IMR-90 (cell line): Measurements from ENCODE around the gene GSTA2. TPM values are rescaled to one million over a fixed set of nuclear protein-coding genes. Genes with fewer than 3 reads are reported as not detected.
"Not testable (repeated sequence)": the region's sequence is repeated elsewhere in the genome, so short reads cannot be mapped to it uniquely, and the experiment has no call there.

Source experiments
- ATAC-seq: fragments of 200-7000 bp; cut with Tn5 transposase; 2 replicates; pipeline ENCODE4 v1.9.1; 2020; ENCODE audit warnings: low read depth, mild to moderate bottlenecking, moderate library complexity
- Bru-seq: library from RNA; stranded (reverse); fragments of 400-500 nt; gene quantifications from one replicate; lab custom pipeline; 2021; lab: Mats Ljungman, UMichigan
- BruChase-seq, 2 experiments: library from RNA; stranded (reverse); fragments of 400-500 nt; gene quantifications; one replicate each; lab custom pipeline; 2021; lab: Mats Ljungman, UMichigan
- BruUV-seq: library from RNA; stranded (reverse); fragments of 400-500 nt; replicated peaks from 2 replicates; lab custom pipeline; 2021; lab: Mats Ljungman, UMichigan
- CTCF ChIA-PET: fragments of 300-600 bp; formaldehyde crosslinking; extraction: SDS; loops from one replicate; lab custom pipeline; 2021; ENCODE audit warnings: antibody characterized with exemption; lab: Yijun Ruan, JAX
- POLR2A ChIA-PET: fragments of 300-600 bp; sonication (Branson Sonifier 250); formaldehyde crosslinking; loops from one replicate; lab custom pipeline; 2022; ENCODE audit warnings: antibody characterized with exemption; ENCODE audit not compliant: unreplicated experiment; lab: Charles Lee
- DNase-seq: peaks from one replicate; pipeline ENCODE4 v3.0.0; 2013
- H2AFZ ChIP-seq: replicated peaks from 2 replicates; pipeline ENCODE3; 2013; ENCODE audit warnings: low read length, mild to moderate bottlenecking; ENCODE audit not compliant: poor library complexity
- H2AK5ac ChIP-seq: 2 replicates; pipeline ENCODE4 v1.6.1; 2013; ENCODE audit warnings: low read depth, low read length, inconsistent platforms
- H2AK9ac ChIP-seq: replicated peaks from 2 replicates; pipeline ENCODE3; 2013; ENCODE audit warnings: mild to moderate bottlenecking, low read depth, low read length, moderate library complexity; ENCODE audit not compliant: poor library complexity
- H2BK120ac ChIP-seq: 2 replicates; pipeline ENCODE4 v1.6.1; 2013; ENCODE audit warnings: low read depth, low read length, inconsistent platforms
- H2BK15ac ChIP-seq: 3 replicates; pipeline ENCODE4 v1.6.1; 2013; ENCODE audit warnings: low read depth, low read length, inconsistent platforms
- H2BK20ac ChIP-seq: 2 replicates; pipeline ENCODE4 v1.6.1; 2013; ENCODE audit warnings: low read depth, mild to moderate bottlenecking, inconsistent platforms, low read length, moderate library complexity
- H2BK5ac ChIP-seq: 2 replicates; pipeline ENCODE4 v1.6.1; 2013; ENCODE audit warnings: mild to moderate bottlenecking, low read depth, low read length, inconsistent platforms; ENCODE audit not compliant: poor library complexity, severe bottlenecking
- H3K14ac ChIP-seq: replicated peaks from 2 replicates; pipeline ENCODE4 v1.6.1; 2013; ENCODE audit warnings: low read depth, low read length, inconsistent platforms
- H3K18ac ChIP-seq: 2 replicates; pipeline ENCODE4 v1.6.1; 2013; ENCODE audit warnings: low read depth, low read length, control low read depth
- H3K23ac ChIP-seq: 2 replicates; pipeline ENCODE4 v1.6.1; 2013; ENCODE audit warnings: low read depth, low read length, inconsistent platforms
- H3K27ac ChIP-seq: 2 replicates; pipeline ENCODE4 v1.5.1; 2013; ENCODE audit warnings: mild to moderate bottlenecking, control low read depth, low read length; ENCODE audit not compliant: insufficient read depth
- H3K27me3 ChIP-seq: 2 replicates; pipeline ENCODE4 v1.6.1; 2013; ENCODE audit warnings: low read length; ENCODE audit not compliant: control insufficient read depth, insufficient read depth
- H3K36me3 ChIP-seq: 2 replicates; pipeline ENCODE4 v1.6.1; 2013; ENCODE audit warnings: low read length, mixed read lengths; ENCODE audit not compliant: control insufficient read depth, insufficient read depth
- H3K4ac ChIP-seq: 2 replicates; pipeline ENCODE4 v1.6.1; 2013; ENCODE audit warnings: low read depth, low read length, inconsistent platforms
- H3K4me1 ChIP-seq: 2 replicates; pipeline ENCODE4 v1.6.1; 2013; ENCODE audit warnings: low read length, mixed read lengths; ENCODE audit not compliant: control insufficient read depth, insufficient read depth
- H3K4me2 ChIP-seq: 2 replicates; pipeline ENCODE4 v1.6.1; 2013; ENCODE audit warnings: low read depth, mild to moderate bottlenecking, control low read depth, low read length, moderate library complexity
- H3K4me3 ChIP-seq: 2 replicates; pipeline ENCODE4 v1.5.1; 2013; ENCODE audit warnings: low read depth, mild to moderate bottlenecking, control low read depth, low read length, moderate library complexity; ENCODE audit not compliant: insufficient read depth
- H3K56ac ChIP-seq: 2 replicates; pipeline ENCODE4 v1.6.1; 2013; ENCODE audit warnings: low read length, inconsistent platforms; ENCODE audit not compliant: insufficient read depth; ENCODE audit errors: extremely low read depth
- H3K79me1 ChIP-seq, 2 experiments: 2 replicates each; pipeline ENCODE4 v1.6.1; 2013; ENCODE audit warnings: low read length in 2 of 2, inconsistent platforms in 1 of 2, low read depth in 1 of 2
- H3K9ac ChIP-seq: 2 replicates; pipeline ENCODE4 v1.6.1; 2013; ENCODE audit warnings: low read depth, low read length, control low read depth
- H3K9me1 ChIP-seq: 2 replicates; pipeline ENCODE4 v1.6.1; 2013; ENCODE audit warnings: low read length, inconsistent platforms; ENCODE audit not compliant: insufficient read depth
- H3K9me3 ChIP-seq: 2 replicates; pipeline ENCODE4 v1.6.1; 2013; ENCODE audit warnings: low read length; ENCODE audit not compliant: control insufficient read depth, insufficient read depth
- H4K20me1 ChIP-seq: 2 replicates; pipeline ENCODE4 v1.6.1; 2013; ENCODE audit warnings: low read length, inconsistent platforms; ENCODE audit not compliant: insufficient read depth
- H4K5ac ChIP-seq: 2 replicates; pipeline ENCODE4 v1.6.1; 2013; ENCODE audit warnings: mild to moderate bottlenecking, low read depth, low read length, control low read depth
- H4K8ac ChIP-seq, 2 experiments: 2 replicates each; pipeline ENCODE4 v1.6.1; 2013; ENCODE audit warnings: low read depth in 2 of 2, low read length in 2 of 2, control low read depth in 1 of 2, inconsistent platforms in 1 of 2
- H4K91ac ChIP-seq: 2 replicates; pipeline ENCODE4 v1.6.1; 2013; ENCODE audit warnings: low read depth, low read length, inconsistent platforms; ENCODE audit not compliant: insufficient read depth
- MAFK ChIP-seq: IDR thresholded peaks from 2 replicates; pipeline ENCODE4 v1.6.1; 2012; ENCODE audit warnings: low read depth, low read length, improper control_type of control experiment
- WGBS, 2 experiments: methylation state at CpG; one replicate each; pipeline versions ENCODE4 v1.1.5 to v1.1.7; 2013; ENCODE audit warnings: missing lambda C conversion rate in 2 of 2; ENCODE audit not compliant: insufficient read length in 1 of 2; ENCODE audit errors: extremely low coverage in 2 of 2; 5-methylcytosine and 5-hydroxymethylcytosine counted together
- dilution Hi-C: fragments of 300-500 bp; cut with HindIII; formaldehyde crosslinking; loops from one replicate; pipeline ENCODE4 v1.14.3; 2018; ENCODE audit warnings: low sequenced_read_pairs; ENCODE audit not compliant: unreplicated experiment
- in situ Hi-C: fragments of 300-500 bp; cut with MboI; formaldehyde crosslinking; loops from 3 replicates; pipeline ENCODE4 v1.14.3; 2019; ENCODE audit warnings: low sequenced_read_pairs, inconsistent platforms, mixed read lengths
- intact Hi-C: fragments of 100-400 bp; cut with micrococcal nuclease; formaldehyde crosslinking; loops from 2 replicates; pipeline ENCODE4 v1.10.0; 2022
- long read RNA-seq: library from polyadenylated mRNA; unstranded; transcript quantifications from one replicate; pipeline ENCODE4 v2.0.0, GENCODE V29; 2021; ENCODE audit not compliant: unreplicated experiment
- polyA plus RNA-seq, 3 experiments: library from polyadenylated mRNA; depleted of rRNA; stranded (reverse); fragments of >200 nt; gene quantifications; 2 replicates each; pipeline ENCODE4 v1.2.3, GENCODE V29; 2012; ENCODE audit warnings: low replicate concordance in 1 of 3
- total RNA-seq: library from RNA; depleted of rRNA; stranded (reverse); fragments of >200 nt; gene quantifications from 2 replicates; pipeline ENCODE4 v1.2.3, GENCODE V29; 2012; rRNA removed

GSTA2 gene
- total RNA-seq (not detected in 2 replicates), polyA plus RNA-seq (2012; rRNA removed) (not detected in 2 replicates), Bru-seq, nascent RNA (not detected), BruChase-seq, experiment 1, labeled RNA remaining after a 6-hour chase (not detected), BruChase-seq, experiment 2, labeled RNA remaining after a 2-hour chase (not detected)
- not detected in 2 replicates for polyA plus RNA-seq (2012; cell fraction: cytosol; rRNA removed)
- polyA plus RNA-seq (2012; cell fraction: nucleus; rRNA removed; ENCODE audit: low replicate concordance): not detected in 2 replicates
- long read RNA-seq: 0 reads

DNA sequence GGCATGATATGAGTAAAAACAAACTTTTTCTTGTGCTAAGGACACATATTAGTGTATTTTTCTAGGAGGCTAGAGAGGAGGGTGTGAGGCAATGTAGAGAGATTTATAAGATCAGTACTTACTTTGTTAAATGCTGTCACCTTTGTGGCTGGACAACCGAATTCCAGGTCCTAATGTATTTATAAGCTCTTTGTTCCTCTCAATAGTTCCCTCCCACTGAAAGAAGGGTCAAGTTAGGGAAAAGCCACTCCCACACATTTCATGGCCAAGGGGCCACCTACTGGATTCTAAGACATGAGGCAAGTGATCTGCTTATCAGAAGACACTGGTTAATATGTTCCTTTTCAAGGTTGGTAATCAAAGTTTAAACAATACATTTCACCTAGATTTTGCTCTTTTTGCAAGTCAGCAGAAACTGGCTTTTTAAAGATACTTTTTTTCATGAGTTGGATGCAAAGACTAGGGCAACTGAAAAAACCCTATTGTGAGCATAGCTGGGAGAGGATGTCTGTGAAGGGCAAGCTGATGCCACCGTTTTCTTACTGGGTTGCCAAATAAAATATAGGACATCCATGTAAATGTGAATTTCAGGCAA lies at the start of gene GSTA2:
Gene GSTA2, minus strand, starts transcription at position 154 of the 595 bp plus-strand sequence. CDS start 5,528 bp downstream, outside the sequence.
- ATAC-seq, DNase-seq, H2BK15ac ChIP-seq, H3K4me1 ChIP-seq, H3K27me3 ChIP-seq, in situ Hi-C loops, H3K36me3 ChIP-seq, H2BK120ac ChIP-seq, H3K4me2 ChIP-seq, CTCF ChIA-PET, BruUV-seq, H3K56ac ChIP-seq, H4K5ac ChIP-seq, H3K14ac ChIP-seq, H3K4ac ChIP-seq, H3K9me3 ChIP-seq, POLR2A ChIA-PET, H3K23ac ChIP-seq, H4K91ac ChIP-seq, H3K27ac ChIP-seq, intact Hi-C loops, H2BK5ac ChIP-seq, H4K20me1 ChIP-seq, H3K9ac ChIP-seq, dilution Hi-C loops, H3K18ac ChIP-seq, H3K9me1 ChIP-seq, H4K8ac ChIP-seq, H2AK9ac ChIP-seq, H2AFZ ChIP-seq, H2AK5ac ChIP-seq, H2BK20ac ChIP-seq, H3K4me3 ChIP-seq, H3K79me1 ChIP-seq: not testable (repeated sequence)
- peak; percentile 71 for TF ChIP-seq MAFK
- WGBS, 2 experiments: no CpG with 5 or more reads among the region's 2 CpGs

DNA sequence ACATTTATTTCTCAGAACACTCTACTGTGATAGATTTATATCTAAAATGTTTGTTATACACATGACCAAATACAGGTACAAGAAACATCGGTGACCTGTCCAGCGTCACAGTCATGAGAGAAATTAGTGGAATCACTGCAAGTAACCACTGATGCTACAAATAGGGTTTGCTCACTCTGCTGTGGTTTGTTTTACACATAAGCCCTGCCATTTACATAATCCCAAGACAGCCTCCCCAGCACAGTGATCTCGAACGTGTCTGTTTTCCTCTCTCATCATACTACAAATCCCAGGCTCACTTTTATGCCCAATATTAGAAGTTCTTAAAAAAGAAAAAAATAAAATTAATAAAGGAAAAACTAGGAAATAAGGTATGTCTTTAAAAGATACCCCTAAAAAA lies 46.5 kb upstream of the GSTA2 start:
- ATAC-seq, H3K4me1 ChIP-seq, H3K18ac ChIP-seq, H3K4ac ChIP-seq, H3K4me2 ChIP-seq, H3K23ac ChIP-seq, H2BK5ac ChIP-seq, H4K5ac ChIP-seq, dilution Hi-C loops, BruUV-seq, POLR2A ChIA-PET, H3K4me3 ChIP-seq, H3K9me1 ChIP-seq, H4K20me1 ChIP-seq, H3K9me3 ChIP-seq, H3K36me3 ChIP-seq, H3K56ac ChIP-seq, H3K27ac ChIP-seq, H3K9ac ChIP-seq, H3K14ac ChIP-seq, H3K79me1 ChIP-seq, H2BK20ac ChIP-seq, H2BK15ac ChIP-seq, DNase-seq, H2BK120ac ChIP-seq, H2AK5ac ChIP-seq, H2AFZ ChIP-seq, H4K8ac ChIP-seq, in situ Hi-C loops, H2AK9ac ChIP-seq, H4K91ac ChIP-seq: not testable (repeated sequence)
- CTCF ChIA-PET: interaction anchor here (0.5 to 0.6 kb wide), 2 partner anchors 51 to 352 kb away, joined by 3 to 4 read pairs; no protein-coding TSS in a partner anchor
- H3K27me3 ChIP-seq: peaks cover 15% of the 10 kb centered on the region
- intact Hi-C loops: loop anchor here (10.0 kb wide), 1 partner anchor 405 kb away; no protein-coding TSS in a partner anchor
- no CpG with 5 or more reads among the region's 4 CpGs for WGBS, 2 experiments
